NCI-H2171 (cell line): ENCODE results near the gene PIGZ.

ENCODE experiments used
- DNase-seq: peaks from one replicate; lab custom pipeline; 2025; lab: John Stamatoyannopoulos, UW

PIGZ gene

GRCh38 chr3:197001972-197002700 is 33.5 kb upstream of the PIGZ start:
- peak; percentile 33 for DNase-seq

- no peak for DNase-seq
Observed at GRCh38 chr3:197001106-197001971, 32.7 kb upstream of the PIGZ start.

GRCh38 chr3:197000211-197000610 is 31.6 kb upstream of the PIGZ start:
- DNase-seq: no peak

GRCh38 chr3:196998966-196999760 is 30.5 kb upstream of the PIGZ start:
- no peak for DNase-seq

- no peak for DNase-seq
Observed at GRCh38 chr3:196997311-196997710, 28.7 kb upstream of the PIGZ start.

- DNase-seq: peak; percentile 79
Observed at GRCh38 chr3:196996454-196997265, 28.0 kb upstream of the PIGZ start.

- peak; percentile 85 for DNase-seq
Observed at GRCh38 chr3:196995646-196996355, 27.2 kb upstream of the PIGZ start.

GRCh38 chr3:196995027-196995426 is 26.4 kb upstream of the PIGZ start:
- DNase-seq: no peak

- no peak for DNase-seq
Observed at GRCh38 chr3:196994056-196994455, 25.4 kb upstream of the PIGZ start.

GRCh38 chr3:196992461-196993065 is 23.9 kb upstream of the PIGZ start:
- no peak for DNase-seq

GRCh38 chr3:196991581-196992460 is 23.2 kb upstream of the PIGZ start:
- no peak for DNase-seq

- no peak for DNase-seq
Observed at GRCh38 chr3:196990601-196991007, 22.0 kb upstream of the PIGZ start.

GRCh38 chr3:196989721-196990262 is 21.2 kb upstream of the PIGZ start:
- peak; percentile 55 for DNase-seq

GRCh38 chr3:196988241-196989029 is 19.8 kb upstream of the PIGZ start:
- DNase-seq: no peak

GRCh38 chr3:196987022-196987421 is 18.4 kb upstream of the PIGZ start:
- DNase-seq: no peak

- DNase-seq: no peak
Observed at GRCh38 chr3:196985954-196986885, 17.6 kb upstream of the PIGZ start.

GRCh38 chr3:196985298-196985697 is 16.7 kb upstream of the PIGZ start:
- no peak for DNase-seq
